GM12878 (cell line): Measurements from ENCODE around the gene RPUSD2. TPM values are rescaled to one million over a fixed set of nuclear protein-coding genes. Genes with fewer than 3 reads are reported as not detected.

ENCODE experiments used
- EGR1 ChIP-seq, 2 experiments: IDR thresholded peaks; 1 replicate in 1 of 2; 2 replicates in 1 of 2; pipeline ENCODE4 v1.6.1; 2011 to 2012; ENCODE audit warnings: low read depth in 2 of 2, low read length in 2 of 2, borderline replicate concordance in 1 of 2, mild to moderate bottlenecking in 1 of 2, moderate library complexity in 1 of 2
- ESRRA ChIP-seq: IDR thresholded peaks from 2 replicates; pipeline ENCODE4 v1.6.1; 2012; ENCODE audit warnings: mild to moderate bottlenecking, low read length, improper control_type of control experiment
- FOXM1 ChIP-seq: IDR thresholded peaks from 2 replicates; pipeline ENCODE4 v1.6.1; 2012; ENCODE audit warnings: low read depth, mild to moderate bottlenecking, inconsistent platforms, low read length, moderate library complexity
- GABPA ChIP-seq: IDR thresholded peaks from 2 replicates; pipeline ENCODE4 v1.6.1; 2014; ENCODE audit warnings: antibody characterized with exemption, low read depth, mild to moderate bottlenecking, inconsistent platforms
- HSF1 ChIP-seq: fragments of 150-350 bp; IDR thresholded peaks from 2 replicates; pipeline ENCODE4 v1.6.1; 2014; ENCODE audit warnings: mild to moderate bottlenecking, low read depth, low read length
- RB1 ChIP-seq: fragments of 450-650 bp; formaldehyde crosslinking; IDR thresholded peaks from 2 replicates; pipeline ENCODE4 v1.6.1; 2017; ENCODE audit warnings: mild to moderate bottlenecking, borderline replicate concordance
- RCOR1 ChIP-seq: conservative IDR thresholded peaks from 2 replicates; pipeline ENCODE4 v1.6.1; 2012; ENCODE audit warnings: low read depth, low read length, improper control_type of control experiment
- SP1 ChIP-seq: IDR thresholded peaks from one replicate; pipeline ENCODE4 v1.6.1; 2011; ENCODE audit warnings: low read depth, low read length
- ZBED1 ChIP-seq: IDR thresholded peaks from 2 replicates; pipeline ENCODE4 v1.6.1; 2016; ENCODE audit warnings: borderline replicate concordance
- ZBTB33 ChIP-seq: fragments of 450-650 bp; IDR thresholded peaks from 2 replicates; pipeline ENCODE4 v1.6.1; 2017; ENCODE audit warnings: mild to moderate bottlenecking
- ZNF687 ChIP-seq: fragments of 450-650 bp; IDR thresholded peaks from 2 replicates; pipeline ENCODE4 v1.6.1; 2017; ENCODE audit warnings: mild to moderate bottlenecking, moderate library complexity
- polyA plus RNA-seq, 11 experiments: library from polyadenylated mRNA; depleted of rRNA in 4 of 11; unstranded in 6 of 11; stranded (reverse) in 5 of 11; fragments of >200 nt; fragmentation: Nextera tagmentation in 4 of 11; fragmentation: Illumina TruSeq in 1 of 11; extraction: Ambion mirVana in 4 of 11; extraction: Trizol in 1 of 11; gene quantifications; 1 replicate in 1 of 11; 2 replicates in 10 of 11; pipeline versions ENCODE4 v1.2.1 to v1.2.3, GENCODE V29; 2011 to 2016; ENCODE audit warnings: inconsistent platforms in 2 of 11, missing spikeins in 2 of 11, low read depth in 1 of 11
- total RNA-seq, 4 experiments: library from RNA; depleted of rRNA in 3 of 4; stranded (reverse); fragments of >200 nt in 3 of 4; fragmentation: Illumina TruSeq in 1 of 4; extraction: Trizol in 1 of 4; gene quantifications; 2 replicates each; pipeline versions ENCODE4 v1.2.1 to v1.2.3, GENCODE V29; 2013 to 2021

The RPUSD2 gene
- total and polyA plus RNA-seq, 10 of the 15 experiments (the other 5 are each of a cell fraction or from before 2014, with no cell fraction given) = 4.0 to 33.3 (median 18.5) TPM

- no peak for TF ChIP-seq ZNF687
- TF ChIP-seq RCOR1 = no peak
- TF ChIP-seq RB1 = no peak
- TF ChIP-seq SP1 = no peak
- no peak for TF ChIP-seq EGR1 (IDR thresholded peaks at IDR 0.05; ENCODE audit: borderline replicate concordance in 1 of 2, low read depth in 2 of 2, low read length in 2 of 2)
- TF ChIP-seq ZBED1 = no peak
- no peak for TF ChIP-seq HSF1
- TF ChIP-seq GABPA = no peak
- no peak for TF ChIP-seq ZBTB33
- no peak for TF ChIP-seq ESRRA
- no peak for TF ChIP-seq FOXM1
Measured at GRCh38 chr15:40598126-40598525, 29.0 kb downstream of the RPUSD2 start (continued).
